ENCODE data around the gene USP2. TPM values are rescaled to one million over a fixed set of nuclear protein-coding genes. Genes with fewer than 3 reads are reported as not detected.

Gene USP2
- total RNA-seq, 2 experiments from 2014 or later: 10.6 to 24.5 TPM

DNA sequence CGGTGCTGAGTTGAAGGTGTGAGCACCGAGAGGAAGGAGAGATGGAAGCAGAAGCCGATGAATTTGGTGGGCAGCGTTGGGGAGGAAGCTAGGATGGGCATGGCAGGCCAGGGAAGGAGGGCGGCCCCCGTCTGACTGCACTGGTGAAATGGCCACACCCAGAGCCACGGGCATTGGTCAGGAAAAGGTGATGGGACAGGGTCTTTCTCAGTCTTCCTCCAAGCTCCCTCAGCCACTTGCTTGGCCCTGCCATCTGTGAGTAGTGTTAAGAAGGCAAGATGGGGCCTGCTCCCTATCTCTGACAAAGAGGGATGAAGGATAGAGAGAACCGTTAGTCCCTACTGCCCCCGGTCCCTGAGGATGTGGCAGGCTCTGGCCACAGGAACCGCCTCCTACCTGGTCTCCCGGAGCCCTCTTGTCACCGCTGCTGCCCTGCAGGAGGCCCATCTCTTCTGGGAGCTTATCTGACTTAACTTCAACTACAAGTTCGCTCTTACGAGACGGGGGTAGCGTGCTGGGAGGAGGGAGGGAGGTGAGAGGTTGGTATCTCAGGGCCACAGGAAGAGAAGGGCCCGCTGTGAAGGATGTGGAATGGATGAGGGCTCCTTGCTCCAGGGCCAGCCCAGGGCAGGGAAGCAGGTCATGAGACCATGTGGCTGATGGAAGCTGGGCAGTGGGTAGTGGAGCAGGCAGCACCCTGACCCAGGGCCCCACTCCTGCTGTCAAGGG is 71.4 kb downstream of the USP2 start:
- H2AFZ ChIP-seq (ENCODE audit: low read length): no peak overlapping the region
- no peak overlapping the region for H3K4me3 ChIP-seq (ENCODE audit: low read depth, low read length, poor library complexity, severe bottlenecking)
- POLR2A ChIA-PET: interaction anchor here (1.3 kb wide), 1 partner anchor 64 kb away, joined by 3 read pairs; no protein-coding TSS in a partner anchor
- H3K4me1 ChIP-seq (ENCODE audit: insufficient read depth, low read length, poor library complexity, severe bottlenecking): peaks cover 4% of the 10 kb centered on the region
- H3K27ac ChIP-seq (ENCODE audit: low read depth, low read length, poor library complexity, severe bottlenecking): no peak overlapping the region
- no peaks in the 10 kb centered on the region for H3K79me2 ChIP-seq (ENCODE audit: insufficient read depth, low read depth, low read length)
- no TSS peak for BruUV-seq (replicated peaks)
- CTCF ChIA-PET (ENCODE audit: unreplicated experiment): interaction anchor here (0.8 kb wide), 1 partner anchor 10 kb away, joined by 3 read pairs; no protein-coding TSS in a partner anchor
- intact Hi-C loops (cut with micrococcal nuclease; ENCODE audit: unreplicated experiment): no loop called here
- no peak overlapping the region for H3K4me2 ChIP-seq (ENCODE audit: low read length)
- H4K20me1 ChIP-seq (ENCODE audit: insufficient read depth, low read length): no peaks in the 10 kb centered on the region
- H3K9me3 ChIP-seq (ENCODE audit: low read length): no peaks in the 10 kb centered on the region
- DNase-seq (ENCODE audit: low spot score): no peak
- H3K36me3 ChIP-seq (ENCODE audit: insufficient read depth, low read length): peaks cover 8% of the 10 kb centered on the region; the same call in 1 of the 2 replicates
- H3K9me2 ChIP-seq (ENCODE audit: insufficient read depth, low read length): no peaks in the 10 kb centered on the region
- TF ChIP-seq, protein P1, sequence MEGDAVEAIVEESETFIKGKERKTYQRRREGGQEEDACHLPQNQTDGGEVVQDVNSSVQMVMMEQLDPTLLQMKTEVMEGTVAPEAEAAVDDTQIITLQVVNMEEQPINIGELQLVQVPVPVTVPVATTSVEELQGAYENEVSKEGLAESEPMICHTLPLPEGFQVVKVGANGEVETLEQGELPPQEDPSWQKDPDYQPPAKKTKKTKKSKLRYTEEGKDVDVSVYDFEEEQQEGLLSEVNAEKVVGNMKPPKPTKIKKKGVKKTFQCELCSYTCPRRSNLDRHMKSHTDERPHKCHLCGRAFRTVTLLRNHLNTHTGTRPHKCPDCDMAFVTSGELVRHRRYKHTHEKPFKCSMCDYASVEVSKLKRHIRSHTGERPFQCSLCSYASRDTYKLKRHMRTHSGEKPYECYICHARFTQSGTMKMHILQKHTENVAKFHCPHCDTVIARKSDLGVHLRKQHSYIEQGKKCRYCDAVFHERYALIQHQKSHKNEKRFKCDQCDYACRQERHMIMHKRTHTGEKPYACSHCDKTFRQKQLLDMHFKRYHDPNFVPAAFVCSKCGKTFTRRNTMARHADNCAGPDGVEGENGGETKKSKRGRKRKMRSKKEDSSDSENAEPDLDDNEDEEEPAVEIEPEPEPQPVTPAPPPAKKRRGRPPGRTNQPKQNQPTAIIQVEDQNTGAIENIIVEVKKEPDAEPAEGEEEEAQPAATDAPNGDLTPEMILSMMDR (conservative IDR thresholded peaks at IDR 0.05; ENCODE audit: low read length): no peak
- TF ChIP-seq EZH2phosphoT487 (IDR thresholded peaks at IDR 0.05; ENCODE audit: borderline replicate concordance, low read depth, low read length): no peak

DNA sequence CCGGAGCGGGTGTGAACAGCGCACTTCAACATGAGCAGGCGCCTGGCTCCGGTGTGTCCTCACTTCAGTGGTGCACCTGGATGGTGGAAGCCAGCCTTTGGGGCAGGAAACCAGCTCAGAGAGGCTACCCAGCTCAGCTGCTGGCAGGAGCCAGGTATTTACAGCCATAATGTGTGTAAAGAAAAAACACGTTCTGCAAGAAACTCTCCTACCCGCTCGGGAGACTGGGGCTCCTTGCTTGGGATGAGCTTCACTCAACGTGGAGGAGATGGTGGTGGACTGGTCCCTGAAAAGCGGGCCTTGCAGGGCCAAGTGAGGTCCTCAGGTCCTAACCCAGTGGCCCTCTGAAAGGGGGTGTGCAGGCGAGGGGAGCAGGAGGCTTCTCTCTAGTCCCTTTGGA is 72.1 kb downstream of the USP2 start:
- H3K4me2 ChIP-seq (ENCODE audit: low read length): no peak overlapping the region
- ChIA-PET CTCF (ENCODE audit: unreplicated experiment) (interaction anchor here (0.8 kb wide), 1 partner anchor 9 kb away, joined by 3 read pairs; no protein-coding TSS in a partner anchor), POLR2A (interaction anchor here (1.3 kb wide), 1 partner anchor 65 kb away, joined by 3 read pairs; no protein-coding TSS in a partner anchor)
- no peaks in the 10 kb centered on the region for H3K79me2 ChIP-seq (ENCODE audit: insufficient read depth, low read depth, low read length)
- no TSS peak for BruUV-seq (replicated peaks)
- no peaks in the 10 kb centered on the region for H3K9me3 ChIP-seq (ENCODE audit: low read length)
- H3K4me3 ChIP-seq (ENCODE audit: low read depth, low read length, poor library complexity, severe bottlenecking): no peak overlapping the region
- intact Hi-C loops (cut with micrococcal nuclease; ENCODE audit: unreplicated experiment): no loop called here
- H2AFZ ChIP-seq (ENCODE audit: low read length): no peak overlapping the region
- TF ChIP-seq, protein P1 (conservative IDR thresholded peaks at IDR 0.05; ENCODE audit: low read length): no peak
- no peak for TF ChIP-seq EZH2phosphoT487 (IDR thresholded peaks at IDR 0.05; ENCODE audit: borderline replicate concordance, low read depth, low read length)
- H3K27ac ChIP-seq (ENCODE audit: low read depth, low read length, poor library complexity, severe bottlenecking): no peak overlapping the region
- no peak for DNase-seq (ENCODE audit: low spot score)
- H3K4me1 ChIP-seq (ENCODE audit: insufficient read depth, low read length, poor library complexity, severe bottlenecking): no peaks in the 10 kb centered on the region
- peaks cover 9% of the 10 kb centered on the region; the same call in 1 of the 2 replicates for H3K36me3 ChIP-seq (ENCODE audit: insufficient read depth, low read length)
- H3K9me2 ChIP-seq (ENCODE audit: insufficient read depth, low read length): no peaks in the 10 kb centered on the region
- H4K20me1 ChIP-seq (ENCODE audit: insufficient read depth, low read length): no peaks in the 10 kb centered on the region

DNA sequence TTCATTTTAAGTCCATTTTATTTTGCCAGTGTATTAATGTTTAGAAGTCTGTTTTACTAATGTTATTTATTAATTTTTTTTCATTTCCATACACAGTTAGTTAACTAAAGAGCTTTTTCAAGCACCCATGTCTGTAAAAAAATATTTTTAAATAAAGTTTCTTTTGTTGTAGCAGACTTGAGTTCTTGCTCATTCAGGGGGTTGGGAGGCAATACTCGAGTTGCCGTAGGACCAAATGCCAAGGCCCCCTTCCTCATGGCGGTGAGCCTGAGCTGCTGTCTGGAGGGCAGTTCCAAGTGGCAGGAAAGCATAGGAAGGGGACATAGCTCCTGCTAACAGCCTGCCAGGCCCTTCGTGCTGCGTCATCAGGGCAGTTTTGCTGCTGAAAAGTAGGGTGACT is 73.5 kb downstream of the USP2 start:
- Histone ChIP-seq H3K4me2 (ENCODE audit: low read length) (no peak overlapping the region), H3K4me1 (ENCODE audit: insufficient read depth, low read length, poor library complexity, severe bottlenecking) (no peaks in the 10 kb centered on the region), H3K4me3 (ENCODE audit: low read depth, low read length, poor library complexity, severe bottlenecking) (no peak overlapping the region), H3K9me2 (ENCODE audit: insufficient read depth, low read length) (no peaks in the 10 kb centered on the region), H3K9me3 (ENCODE audit: low read length) (no peaks in the 10 kb centered on the region), H3K27ac (ENCODE audit: low read depth, low read length, poor library complexity, severe bottlenecking) (no peak overlapping the region), H4K20me1 (ENCODE audit: insufficient read depth, low read length) (no peaks in the 10 kb centered on the region), H2AFZ (ENCODE audit: low read length) (no peak overlapping the region), H3K79me2 (ENCODE audit: insufficient read depth, low read depth, low read length) (no peaks in the 10 kb centered on the region), H3K36me3 (ENCODE audit: insufficient read depth, low read length) (peaks cover 23% of the 10 kb centered on the region)
- TF ChIP-seq, protein P1 (conservative IDR thresholded peaks at IDR 0.05; ENCODE audit: low read length): no peak
- no peak for TF ChIP-seq EZH2phosphoT487 (IDR thresholded peaks at IDR 0.05; ENCODE audit: borderline replicate concordance, low read depth, low read length)
- intact Hi-C loops (cut with micrococcal nuclease; ENCODE audit: unreplicated experiment): no loop called here
- POLR2A ChIA-PET: interaction anchor here (0.6 to 0.7 kb wide), 2 partner anchors 174 to 704 kb away, joined by 3 to 4 read pairs; no protein-coding TSS in a partner anchor
- no peak for DNase-seq (ENCODE audit: low spot score)
- BruUV-seq (replicated peaks): no TSS peak
- CTCF ChIA-PET (ENCODE audit: unreplicated experiment): interaction anchor here (0.6 to 1.8 kb wide), 3 partner anchors 11 to 73 kb away, joined by 3 to 5 read pairs (median 4); no protein-coding TSS in a partner anchor

Data from OCI-LY7 (cell line).